ENCODE results near the gene PRDM16. TPM values are rescaled to one million over a fixed set of nuclear protein-coding genes. Genes with fewer than 3 reads are reported as not detected.

Gene PRDM16
- total and polyA plus RNA-seq, 2 of the 13 experiments (the other 11 are each of a cell fraction or from before 2014, with no cell fraction given) = 0.15 to 0.81 TPM

- POLR2A ChIA-PET = no interaction called here
- TF ChIP-seq HNF4A (CRISPR knock-in tag; IDR thresholded peaks at IDR 0.05) = no peak
- no peak for TF ChIP-seq ZKSCAN8 (CRISPR knock-in tag; IDR thresholded peaks at IDR 0.05; ENCODE audit: borderline replicate concordance)
- no peak for TF ChIP-seq LRRFIP1 (CRISPR knock-in tag; conservative IDR thresholded peaks at IDR 0.05)
- no peak for TF ChIP-seq ZBTB40 (IDR thresholded peaks at IDR 0.05)
- TF ChIP-seq ZBTB40 (CRISPR knock-in tag; IDR thresholded peaks at IDR 0.05) = no peak
- no peak for TF ChIP-seq ZNF205 (CRISPR knock-in tag; IDR thresholded peaks at IDR 0.05)
- TF ChIP-seq ZNF569 (CRISPR knock-in tag; IDR thresholded peaks at IDR 0.05; ENCODE audit: borderline replicate concordance) = no peak
- TF ChIP-seq ZNF710 (CRISPR knock-in tag; IDR thresholded peaks at IDR 0.05; ENCODE audit: borderline replicate concordance) = no peak
- no peak for TF ChIP-seq NAIF1 (CRISPR knock-in tag; IDR thresholded peaks at IDR 0.05; ENCODE audit: borderline replicate concordance)
Observed at GRCh38 chr1:3187415-3188149, 118.6 kb downstream of the PRDM16 start.

More at GRCh38 chr1:3187415-3188149, 118.6 kb downstream of the PRDM16 start:
- Histone ChIP-seq H2AFZ (ENCODE audit: low read length) (no peak overlapping the region), H3K27ac (ENCODE audit: extremely low read length, insufficient read depth, low read length) (no peak overlapping the region), H3K4me2 (ENCODE audit: low read depth, low read length) (no peak overlapping the region), H3K36me3 (replicated peaks in 1 of 2; ENCODE audit: control insufficient read depth in 1 of 2, insufficient read depth in 2 of 2, low read length in 2 of 2) (no peaks in the 10 kb centered on the region), H3K4me3 (replicated peaks in 1 of 3; ENCODE audit: insufficient read depth in 1 of 3, low read depth in 2 of 3, low read length in 3 of 3) (no peak overlapping the region), H4K20me1 (ENCODE audit: insufficient read depth, low read length) (no peaks in the 10 kb centered on the region), H3K27me3 (ENCODE audit: control insufficient read depth in 1 of 2, insufficient read depth in 2 of 2, low read length in 2 of 2) (peaks cover 0 to 6% of the 10 kb centered on the region in 2 experiments; a peak in 3 of 5 replicates), H3K79me2 (ENCODE audit: insufficient read depth, low read length) (no peaks in the 10 kb centered on the region), H3K9ac (ENCODE audit: insufficient read depth, low read depth, low read length) (no peak overlapping the region), H3K9me3 (ENCODE audit: low read length) (no peaks in the 10 kb centered on the region), H3K4me1 (ENCODE audit: insufficient read depth, low read length) (peaks cover 24% of the 10 kb centered on the region)
- in situ Hi-C loops (cut with HindIII; ENCODE audit: extremely low pct_ligation_motif_present, low pct_unique_long_range_greater_than_20kb) (no loop called here), intact Hi-C loops (cut with micrococcal nuclease; ENCODE audit: unreplicated experiment) (no loop called here)
- CTCF ChIA-PET (ENCODE audit: low intra/inter-chr PET ratio, low total read pairs) = no interaction called here
- 56% methylated on average over 18 of the region's 21 CpGs for WGBS (ENCODE audit: low lambda C conversion rate)
- no TSS peak for BruUV-seq (replicated peaks)
- DNase-seq (ENCODE audit: low spot score) (no peak), FAIRE-seq (no peak), ATAC-seq (no peak; the same call in 2 of the 3 replicates)
